ENCODE data around the gene C16orf46. TPM values are rescaled to one million over a fixed set of nuclear protein-coding genes. Genes with fewer than 3 reads are reported as not detected.

Gene C16orf46
- total RNA-seq, 2 donors from 2014 or later: 0.91 TPM; not detected in 1

- Mint-ChIP-seq H3K4me3 (no peak overlapping the region), H3K9me3 (peaks cover 1 to 2% of the 10 kb centered on the region in 2 donors)
Measured at GRCh38 chr16:81097230-81097629, 20.2 kb upstream of the C16orf46 start.

DNA sequence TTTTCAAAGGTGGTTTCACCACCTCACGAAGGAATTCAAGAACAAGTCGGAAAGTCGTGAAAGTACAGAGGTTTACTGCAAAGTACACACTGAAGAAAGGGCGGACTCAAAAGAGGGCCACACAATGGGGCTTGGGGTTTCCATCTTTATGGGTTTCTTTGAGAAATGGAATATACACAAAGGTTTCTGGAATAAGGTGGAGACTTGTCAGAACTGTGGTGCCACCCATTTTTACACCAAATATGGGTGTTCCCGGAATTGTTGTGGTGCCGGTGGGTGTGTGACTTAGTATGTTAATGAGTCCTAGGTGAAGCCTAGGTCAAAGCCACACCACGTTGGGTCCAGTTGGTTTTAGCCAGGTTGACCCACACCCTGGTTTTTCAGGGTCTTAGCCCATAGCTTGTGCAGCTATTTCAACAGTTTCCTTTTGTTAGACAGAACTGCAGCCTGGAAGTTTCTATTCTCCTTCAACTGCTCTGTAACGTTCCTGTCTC lies 19.7 kb upstream of the C16orf46 start:
- no peak for ATAC-seq (replicated peaks in 1 of 2)
- no peaks in the 10 kb centered on the region for H3K27me3 Mint-ChIP-seq (ENCODE audit: low read depth)
- H3K27ac Mint-ChIP-seq: no peak overlapping the region

More at GRCh38 chr16:81097230-81097629, 20.2 kb upstream of the C16orf46 start:
- Mint-ChIP-seq H3K4me1 (ENCODE audit: low read depth) (peaks cover 14% of the 10 kb centered on the region), H3K27ac (no peak overlapping the region), H3K27me3 (ENCODE audit: low read depth) (no peaks in the 10 kb centered on the region), H3K36me3 (ENCODE audit: insufficient read depth in 2 of 2) (peaks cover 0 to 2% of the 10 kb centered on the region in 2 donors)
- ATAC-seq (replicated peaks in 1 of 2): no peak
- DNase-seq: no peak

GRCh38 chr16:81095953-81096714 lies 19.1 kb upstream of the C16orf46 start, which contains the start of gene GCSH:
GCSH (minus strand) TSS chr16:81096395; CDS start chr16:81096278, 117 bp downstream.
- no peak within 1 kb of the TSS for H3K27ac Mint-ChIP-seq
- peak within 1 kb of the TSS; percentile 84 to 87 for H3K4me3 Mint-ChIP-seq
- no peaks in the 10 kb centered on the region for H3K27me3 Mint-ChIP-seq (ENCODE audit: low read depth)
- H3K4me1 Mint-ChIP-seq (ENCODE audit: low read depth): peaks cover 19% of the 10 kb centered on the region
- peaks cover 1 to 2% of the 10 kb centered on the region in 2 donors for H3K9me3 Mint-ChIP-seq
- DNase-seq (peak; percentile 99 to 100), ATAC-seq (replicated peaks in 1 of 2) (peak; percentile 98)
- peaks cover 0 to 2% of the 10 kb centered on the region in 2 donors for H3K36me3 Mint-ChIP-seq (ENCODE audit: insufficient read depth in 2 of 2)

More for the DNA sequence above, 19.7 kb upstream of the C16orf46 start:
- Mint-ChIP-seq H3K4me3 (peak overlapping the region; percentile 54 to 60), H3K4me1 (ENCODE audit: low read depth) (peaks cover 19% of the 10 kb centered on the region), H3K36me3 (ENCODE audit: insufficient read depth in 2 of 2) (peaks cover 0 to 2% of the 10 kb centered on the region in 2 donors), H3K9me3 (peaks cover 1 to 2% of the 10 kb centered on the region in 2 donors)
- no peak for DNase-seq

GRCh38 chr16:81095653-81095952 lies 18.6 kb upstream of the C16orf46 start:
- Mint-ChIP-seq H3K27ac (no peak overlapping the region), H3K36me3 (ENCODE audit: insufficient read depth in 2 of 2) (peaks cover 0 to 2% of the 10 kb centered on the region in 2 donors), H3K27me3 (ENCODE audit: low read depth) (no peaks in the 10 kb centered on the region), H3K9me3 (peaks cover 1 to 2% of the 10 kb centered on the region in 2 donors), H3K4me1 (ENCODE audit: low read depth) (peaks cover 19% of the 10 kb centered on the region), H3K4me3 (peak overlapping the region; percentile 84 to 87)
- no peak for ATAC-seq (replicated peaks in 1 of 2)
- no peak for DNase-seq

DNA sequence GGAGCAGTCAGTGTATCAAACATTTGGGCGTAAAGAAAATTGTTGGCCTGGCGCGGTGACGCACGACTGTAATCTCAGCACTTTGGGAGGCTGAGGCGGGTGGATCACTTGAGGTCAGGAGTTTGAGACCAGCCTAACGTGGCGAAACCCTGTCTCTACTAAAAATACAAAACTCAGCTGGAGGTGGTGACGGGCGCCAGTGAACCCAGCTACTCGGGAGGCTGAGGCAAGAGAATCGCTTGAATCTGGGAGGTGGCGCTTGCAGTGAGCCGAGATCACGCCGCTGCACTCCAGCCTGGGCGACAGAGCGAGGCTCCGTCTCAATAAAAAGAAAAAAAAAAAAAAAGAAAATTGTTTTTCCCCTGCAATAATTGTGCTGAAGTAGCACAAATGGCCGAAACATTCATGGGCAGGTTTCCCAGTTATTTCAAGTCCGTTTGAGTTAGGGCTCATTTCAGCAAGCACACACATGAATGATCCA lies 17.8 kb upstream of the C16orf46 start:
- no peak for DNase-seq
- H3K27me3 Mint-ChIP-seq (ENCODE audit: low read depth): no peaks in the 10 kb centered on the region
- peaks cover 0 to 2% of the 10 kb centered on the region in 2 donors for H3K36me3 Mint-ChIP-seq (ENCODE audit: insufficient read depth in 2 of 2)
- peaks cover 1 to 2% of the 10 kb centered on the region in 2 donors for H3K9me3 Mint-ChIP-seq
- no peak for ATAC-seq (replicated peaks in 1 of 2)
- H3K4me3 Mint-ChIP-seq: peak overlapping the region; percentile 84 to 87
- H3K27ac Mint-ChIP-seq: no peak overlapping the region
- peaks cover 19% of the 10 kb centered on the region for H3K4me1 Mint-ChIP-seq (ENCODE audit: low read depth)

DNA sequence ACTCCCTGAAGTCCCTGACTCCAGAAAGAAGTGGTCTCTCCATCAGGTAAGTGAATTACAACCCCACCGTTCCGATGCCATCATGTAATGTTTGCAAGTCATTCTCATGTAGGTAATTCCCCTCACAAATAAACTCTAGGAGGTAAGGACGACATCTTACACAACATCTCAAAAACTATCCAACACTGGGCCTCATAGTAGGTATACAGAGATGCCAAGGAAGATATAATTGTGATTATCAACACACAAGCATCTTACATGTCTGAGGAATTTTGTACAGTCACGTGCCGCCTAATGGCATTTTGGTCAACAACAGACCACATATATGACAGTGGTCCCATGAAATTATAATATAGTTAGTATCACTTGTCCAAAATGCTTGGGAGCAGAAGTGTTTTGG lies 11.8 kb upstream of the C16orf46 start:
- H3K27me3 Mint-ChIP-seq (ENCODE audit: low read depth): no peaks in the 10 kb centered on the region
- H3K4me3 Mint-ChIP-seq: no peak overlapping the region
- H3K27ac Mint-ChIP-seq: no peak overlapping the region
- H3K4me1 Mint-ChIP-seq (ENCODE audit: low read depth): peaks cover 6% of the 10 kb centered on the region
- H3K36me3 Mint-ChIP-seq (ENCODE audit: insufficient read depth in 2 of 2): peaks cover 0 to 2% of the 10 kb centered on the region in 2 donors
- no peak for DNase-seq
- H3K9me3 Mint-ChIP-seq: no peaks in the 10 kb centered on the region
- no peak for ATAC-seq (replicated peaks in 1 of 2)

- no peaks in the 10 kb centered on the region for H3K4me1 Mint-ChIP-seq (ENCODE audit: low read depth)
- H3K27ac Mint-ChIP-seq: no peak overlapping the region
- ATAC-seq (replicated peaks in 1 of 2): no peak
- no peaks in the 10 kb centered on the region for H3K27me3 Mint-ChIP-seq (ENCODE audit: low read depth)
- no peaks in the 10 kb centered on the region for H3K9me3 Mint-ChIP-seq
- no peak overlapping the region for H3K4me3 Mint-ChIP-seq
- no peak for DNase-seq
- peaks cover 0 to 1% of the 10 kb centered on the region in 2 donors for H3K36me3 Mint-ChIP-seq (ENCODE audit: insufficient read depth in 2 of 2)
Measured at GRCh38 chr16:81081014-81081413, 4.0 kb upstream of the C16orf46 start.

DNA sequence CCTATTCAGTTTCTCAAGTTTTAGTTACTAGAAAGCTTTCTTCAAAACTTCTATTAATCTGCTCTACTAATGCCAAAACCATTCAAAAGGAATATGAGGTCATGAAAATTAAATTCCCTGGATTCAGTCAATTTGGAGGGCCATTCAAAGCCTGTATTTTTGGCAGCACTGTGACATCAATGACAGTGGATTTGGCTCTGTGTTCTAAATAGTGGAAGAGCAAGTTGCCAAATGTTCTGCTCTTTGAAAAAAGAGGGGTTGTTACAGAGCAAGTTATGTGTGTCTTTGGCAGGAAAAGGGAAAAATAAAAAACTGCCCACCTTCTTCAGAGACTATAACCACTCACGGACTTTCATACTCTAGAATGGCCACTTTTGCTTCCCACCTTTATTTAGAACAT lies 3.2 kb upstream of the C16orf46 start:
- Mint-ChIP-seq H3K27me3 (ENCODE audit: low read depth) (no peaks in the 10 kb centered on the region), H3K4me1 (ENCODE audit: low read depth) (no peaks in the 10 kb centered on the region), H3K36me3 (ENCODE audit: insufficient read depth in 2 of 2) (peaks cover 0 to 1% of the 10 kb centered on the region in 2 donors), H3K9me3 (no peaks in the 10 kb centered on the region), H3K27ac (no peak overlapping the region), H3K4me3 (no peak overlapping the region)
- no peak for DNase-seq
- no peak for ATAC-seq (replicated peaks in 1 of 2)

DNA sequence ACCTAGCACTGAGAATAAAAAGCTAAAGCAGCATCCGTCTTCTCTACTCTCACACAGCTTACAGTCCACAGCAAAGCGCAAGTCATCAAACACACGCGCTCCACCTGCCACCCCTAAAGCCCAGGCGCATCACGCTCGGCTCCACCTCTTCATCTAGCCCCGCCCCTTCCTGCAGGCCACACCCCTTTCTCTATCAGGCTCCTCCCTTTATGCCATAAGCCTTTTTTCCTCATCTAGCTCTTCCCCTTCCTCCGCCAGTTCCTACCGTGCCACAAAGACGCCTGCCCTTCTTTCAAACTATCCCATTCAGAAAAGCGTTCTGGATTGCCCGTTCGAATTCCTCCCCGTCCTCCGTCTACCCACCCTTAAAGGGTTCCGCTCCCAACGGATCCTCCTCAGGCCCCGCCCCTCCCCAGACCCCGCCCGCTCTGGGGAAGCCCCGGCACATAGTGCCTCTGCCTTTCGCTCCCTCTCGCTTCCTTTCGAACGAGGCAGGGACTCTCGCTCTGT lies 417 bp downstream of the C16orf46 start:
- peak; percentile 92 to 93 for DNase-seq
- Mint-ChIP-seq H3K9me3 (no peaks in the 10 kb centered on the region), H3K36me3 (ENCODE audit: insufficient read depth in 2 of 2) (peaks cover 0 to 1% of the 10 kb centered on the region in 2 donors), H3K4me1 (ENCODE audit: low read depth) (no peaks in the 10 kb centered on the region), H3K27ac (no peak overlapping the region), H3K4me3 (no peak overlapping the region), H3K27me3 (ENCODE audit: low read depth) (no peaks in the 10 kb centered on the region)
- peak; percentile 81 for ATAC-seq (replicated peaks in 1 of 2)

GRCh38 chr16:81073560-81074330 lies 3.3 kb downstream of the C16orf46 start:
- Mint-ChIP-seq H3K36me3 (ENCODE audit: insufficient read depth in 2 of 2) (no peaks in the 10 kb centered on the region), H3K27me3 (ENCODE audit: low read depth) (no peaks in the 10 kb centered on the region), H3K9me3 (no peaks in the 10 kb centered on the region), H3K4me1 (ENCODE audit: low read depth) (no peaks in the 10 kb centered on the region), H3K27ac (no peak overlapping the region), H3K4me3 (no peak overlapping the region)
- DNase-seq: no peak
- ATAC-seq (replicated peaks in 1 of 2): no peak

DNA sequence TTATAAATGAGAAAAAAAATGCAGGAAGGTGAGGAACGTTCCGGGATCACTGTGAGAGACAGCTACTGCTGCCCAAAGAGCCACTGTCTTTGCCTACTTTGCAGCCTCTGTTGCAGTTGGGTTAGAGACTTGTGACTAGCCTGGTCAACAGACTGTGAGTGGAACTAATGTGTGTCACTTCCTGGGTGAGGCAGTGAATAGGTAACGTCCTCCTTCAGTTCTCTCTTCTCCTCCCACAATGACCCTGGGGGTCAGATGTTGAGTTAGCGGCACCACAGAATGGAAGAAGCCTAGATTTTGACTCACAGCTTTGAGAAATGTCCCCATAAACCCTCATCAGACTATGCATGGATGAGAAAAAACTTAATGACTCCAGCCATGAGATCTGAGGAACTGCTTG lies 5.2 kb downstream of the C16orf46 start:
- H3K4me1 Mint-ChIP-seq (ENCODE audit: low read depth): no peaks in the 10 kb centered on the region
- no peak overlapping the region for H3K27ac Mint-ChIP-seq
- ATAC-seq (replicated peaks in 1 of 2) (no peak), DNase-seq (no peak)
- no peak overlapping the region for H3K4me3 Mint-ChIP-seq
- H3K9me3 Mint-ChIP-seq: no peaks in the 10 kb centered on the region
- no peaks in the 10 kb centered on the region for H3K36me3 Mint-ChIP-seq (ENCODE audit: insufficient read depth in 2 of 2)
- no peaks in the 10 kb centered on the region for H3K27me3 Mint-ChIP-seq (ENCODE audit: low read depth)

DNA sequence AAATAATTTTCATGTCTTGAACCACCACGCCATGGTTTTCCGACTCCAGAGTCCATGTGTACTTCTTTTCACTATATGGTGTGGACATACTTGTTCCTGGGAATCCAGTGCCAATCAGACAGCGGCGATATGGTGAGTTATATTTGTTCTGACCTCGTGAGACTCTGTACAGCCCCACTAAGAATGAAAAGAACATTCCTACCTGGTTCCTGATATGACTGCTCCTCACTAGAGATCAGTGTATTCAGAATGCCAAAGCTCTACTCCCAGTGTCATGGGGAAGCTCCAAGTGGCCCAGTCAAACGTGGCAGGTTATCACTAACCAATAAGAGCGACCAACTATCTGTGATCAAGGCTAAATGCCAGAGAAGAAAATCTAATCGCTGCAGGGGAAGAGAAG lies 6.1 kb downstream of the C16orf46 start:
- H3K9me3 Mint-ChIP-seq: no peaks in the 10 kb centered on the region

DNA sequence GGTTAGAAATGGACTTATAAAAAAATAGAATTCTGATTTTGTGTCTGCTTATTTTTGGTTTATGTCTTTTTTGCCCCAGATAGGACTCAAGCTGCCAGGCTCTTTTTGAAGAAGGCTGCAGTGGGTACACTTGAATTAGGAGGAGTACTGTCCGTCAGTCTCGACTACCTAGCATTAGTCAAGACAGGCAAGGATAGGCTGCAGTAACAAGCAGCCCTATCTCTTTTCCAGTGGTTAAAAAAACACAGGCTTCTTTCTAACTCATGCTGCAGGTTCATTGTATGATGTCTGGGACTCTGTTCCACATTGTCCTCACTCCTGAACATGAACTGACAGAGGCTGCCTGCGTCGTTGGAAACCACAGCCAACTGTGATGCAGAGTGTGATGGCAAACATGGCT lies 8.0 kb downstream of the C16orf46 start:
- no peaks in the 10 kb centered on the region for H3K9me3 Mint-ChIP-seq
- no peaks in the 10 kb centered on the region for H3K4me1 Mint-ChIP-seq (ENCODE audit: low read depth)
- H3K27ac Mint-ChIP-seq: no peak overlapping the region
- H3K27me3 Mint-ChIP-seq (ENCODE audit: low read depth): no peaks in the 10 kb centered on the region
- H3K4me3 Mint-ChIP-seq: no peak overlapping the region
- DNase-seq: no peak
- ATAC-seq (replicated peaks in 1 of 2): no peak
- H3K36me3 Mint-ChIP-seq (ENCODE audit: insufficient read depth in 2 of 2): no peaks in the 10 kb centered on the region

More for the DNA sequence above, 6.1 kb downstream of the C16orf46 start:
- no peak overlapping the region for H3K4me3 Mint-ChIP-seq
- ATAC-seq (replicated peaks in 1 of 2) (no peak), DNase-seq (no peak)
- H3K4me1 Mint-ChIP-seq (ENCODE audit: low read depth): no peaks in the 10 kb centered on the region
- H3K27me3 Mint-ChIP-seq (ENCODE audit: low read depth): no peaks in the 10 kb centered on the region
- H3K27ac Mint-ChIP-seq: no peak overlapping the region
- H3K36me3 Mint-ChIP-seq (ENCODE audit: insufficient read depth in 2 of 2): no peaks in the 10 kb centered on the region
